B cell (primary cell): Measurements from ENCODE around the gene MCUB. TPM values are rescaled to one million over a fixed set of nuclear protein-coding genes. Genes with fewer than 3 reads are reported as not detected.

ENCODE experiments used
- ATAC-seq: fragments of 200-7000 bp; cut with Tn5 transposase; one replicate; pipeline ENCODE4 v1.10.0; 2021; ENCODE audit warnings: low read depth, mild to moderate bottlenecking, moderate number of reproducible peaks, moderate library complexity
- CTCF ChIA-PET: fragments of 350-600 bp; sonication (Branson Sonifier 250); formaldehyde crosslinking; loops from one replicate; lab custom pipeline; 2021; ENCODE audit warnings: antibody characterized with exemption, inconsistent platforms; lab: Charles Lee
- POLR2A ChIA-PET: fragments of 350-600 bp; sonication (Branson Sonifier 250); formaldehyde crosslinking; loops from one replicate; lab custom pipeline; 2021; ENCODE audit warnings: antibody characterized with exemption; lab: Charles Lee
- DNase-seq: peaks from one replicate; pipeline ENCODE4 v3.0.0; 2013
- H2AFZ ChIP-seq: 2 replicates; pipeline ENCODE4 v1.6.1; 2012; ENCODE audit warnings: mild to moderate bottlenecking, low read depth, low read length; ENCODE audit not compliant: insufficient read depth, poor library complexity, severe bottlenecking
- H3K27ac ChIP-seq, 2 donors: 1 replicate in 1 of 2; 2 replicates in 1 of 2; pipeline ENCODE4 v1.5.1; 2012 to 2013; ENCODE audit warnings: low read length in 2 of 2, mild to moderate bottlenecking in 2 of 2, moderate library complexity in 1 of 2
- H3K27me3 ChIP-seq, 4 experiments: fragments of 200-600 bp in 1 of 4; sonication (generic) in 1 of 4; replicated peaks in 1 of 4; 1 replicate in 2 of 4; 2 replicates in 2 of 4; pipeline versions ENCODE4 v1.6.1 to v1.7.0; 2013 to 2016; ENCODE audit warnings: low read length in 3 of 4, mild to moderate bottlenecking in 2 of 4, mixed read lengths in 1 of 4, moderate library complexity in 1 of 4; ENCODE audit not compliant: insufficient read depth in 4 of 4, control insufficient read depth in 3 of 4; ENCODE audit errors: control extremely low read depth in 1 of 4
- H3K36me3 ChIP-seq, 2 experiments: replicated peaks in 1 of 2; 1 replicate in 1 of 2; 2 replicates in 1 of 2; pipeline versions ENCODE4 v1.6.1 to v1.7.1; 2013; ENCODE audit warnings: low read length in 1 of 2; ENCODE audit not compliant: insufficient read depth in 2 of 2, control insufficient read depth in 1 of 2; ENCODE audit errors: control extremely low read depth in 1 of 2, extremely low read depth in 1 of 2
- H3K4me1 ChIP-seq, 2 donors: fragments of 200-600 bp in 1 of 2; sonication (generic) in 1 of 2; 1 replicate in 1 of 2; 2 replicates in 1 of 2; pipeline versions ENCODE4 v1.5.1 to v1.6.1; 2013 to 2017; ENCODE audit warnings: low read length in 2 of 2; ENCODE audit not compliant: control insufficient read depth in 2 of 2, insufficient read depth in 2 of 2
- H3K4me2 ChIP-seq: replicated peaks from 2 replicates; pipeline ENCODE3; 2012; ENCODE audit warnings: mild to moderate bottlenecking, low read depth, low read length; ENCODE audit not compliant: poor library complexity, severe bottlenecking
- H3K4me3 ChIP-seq, 5 experiments: fragments of 200-600 bp in 1 of 5; sonication (generic) in 1 of 5; 1 replicate in 3 of 5; 2 replicates in 2 of 5; pipeline versions ENCODE4 v1.5.1 to v1.7.0; 2011 to 2016; ENCODE audit warnings: low read length in 4 of 5, mild to moderate bottlenecking in 4 of 5, low read depth in 2 of 5, control low read depth in 1 of 5, moderate library complexity in 1 of 5; ENCODE audit not compliant: insufficient read depth in 1 of 5; ENCODE audit errors: control extremely low read depth in 1 of 5, extremely low read depth in 1 of 5
- H3K79me2 ChIP-seq: fragments of 200-600 bp; sonication (generic); one replicate; pipeline ENCODE4 v1.6.0; 2016; ENCODE audit warnings: low read length; ENCODE audit not compliant: control insufficient read depth, insufficient read depth
- H3K9ac ChIP-seq: fragments of 200-600 bp; sonication (generic); 2 replicates; pipeline ENCODE4 v1.6.1; 2017; ENCODE audit warnings: mild to moderate bottlenecking, low read length, moderate library complexity
- H3K9me3 ChIP-seq, 3 donors: one replicate each; pipeline versions ENCODE4 v1.6.1 to v1.7.1; 2013; ENCODE audit warnings: low read length in 2 of 3; ENCODE audit not compliant: control insufficient read depth in 2 of 3, insufficient read depth in 1 of 3; ENCODE audit errors: control extremely low read depth in 1 of 3
- H4K20me1 ChIP-seq: 2 replicates; pipeline ENCODE4 v1.6.0; 2012; ENCODE audit warnings: mild to moderate bottlenecking, low read length; ENCODE audit not compliant: insufficient read depth, control insufficient read depth, poor library complexity, severe bottlenecking
- H3K27ac Mint-ChIP-seq: one replicate; pipeline ENCODE4 v1.8.0; 2021; ENCODE audit warnings: mixed read lengths
- H3K27me3 Mint-ChIP-seq: one replicate; pipeline ENCODE4 v1.8.0; 2021; ENCODE audit warnings: mixed read lengths
- H3K4me1 Mint-ChIP-seq: one replicate; pipeline ENCODE4 v1.8.0; 2021; ENCODE audit warnings: mixed read lengths
- H3K4me3 Mint-ChIP-seq: one replicate; pipeline ENCODE4 v1.8.0; 2021; ENCODE audit warnings: mixed read lengths
- H3K9me3 Mint-ChIP-seq: one replicate; pipeline ENCODE4 v1.8.0; 2022; ENCODE audit warnings: mixed read lengths; ENCODE audit not compliant: insufficient read depth
- EZH2 ChIP-seq: IDR thresholded peaks from 2 replicates; pipeline ENCODE4 v1.6.1; 2012; ENCODE audit warnings: borderline replicate concordance, low read depth, mild to moderate bottlenecking, moderate library complexity, low read length; ENCODE audit not compliant: insufficient read depth, poor library complexity, severe bottlenecking
- WGBS: methylation state at CpG from one replicate; pipeline ENCODE4 v1.1.5; 2013; ENCODE audit warnings: missing lambda C conversion rate; ENCODE audit not compliant: insufficient coverage; 5-methylcytosine and 5-hydroxymethylcytosine counted together
- intact Hi-C: fragments of 100-400 bp; cut with micrococcal nuclease; formaldehyde crosslinking; loops from one replicate; pipeline ENCODE4 v1.10.0; 2022
- polyA plus RNA-seq: library from polyadenylated mRNA; depleted of rRNA; stranded (reverse); fragments of >200 nt; gene quantifications from 2 replicates; pipeline ENCODE4 v1.2.3, GENCODE V29; 2012
- total RNA-seq, 2 donors: library from RNA; stranded (reverse); fragments of 120-200 nt in 1 of 2; gene quantifications; 1 replicate in 1 of 2; 2 replicates in 1 of 2; pipeline versions ENCODE4 v1.2.3 to v1.2.4, GENCODE V29; 2013 to 2022
- TF ChIP-seq, protein P1 (sequence below): fragments of 200-600 bp; IDR thresholded peaks from one replicate; pipeline ENCODE4 v1.8.0; 2022; ENCODE audit warnings: antibody characterized with exemption, mild to moderate bottlenecking

The MCUB gene
- total and polyA plus RNA-seq, 2 donors (not counting 1 experiment from before 2014, with no cell fraction given), result 59.3 to 114 TPM

DNA sequence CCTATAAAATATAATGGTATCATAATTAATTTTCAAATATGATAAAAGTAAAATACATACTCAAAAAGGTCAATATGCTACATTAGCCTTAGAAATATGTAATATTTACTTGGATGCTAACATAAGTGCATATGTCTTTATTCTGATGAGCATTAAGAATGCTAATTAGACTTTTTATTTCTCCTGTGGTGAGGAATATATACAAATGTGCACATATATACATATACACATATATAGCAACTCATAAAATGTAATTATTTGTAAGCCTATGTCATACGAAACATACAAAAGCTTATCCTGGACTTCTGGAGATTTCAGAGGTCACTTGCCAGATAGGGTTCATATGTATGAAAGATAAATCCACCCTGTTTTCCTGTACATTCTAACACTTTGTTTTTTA lies 158.7 kb downstream of the MCUB start:
- WGBS, result no CpG with 5 or more reads among the region's 1 CpG

DNA sequence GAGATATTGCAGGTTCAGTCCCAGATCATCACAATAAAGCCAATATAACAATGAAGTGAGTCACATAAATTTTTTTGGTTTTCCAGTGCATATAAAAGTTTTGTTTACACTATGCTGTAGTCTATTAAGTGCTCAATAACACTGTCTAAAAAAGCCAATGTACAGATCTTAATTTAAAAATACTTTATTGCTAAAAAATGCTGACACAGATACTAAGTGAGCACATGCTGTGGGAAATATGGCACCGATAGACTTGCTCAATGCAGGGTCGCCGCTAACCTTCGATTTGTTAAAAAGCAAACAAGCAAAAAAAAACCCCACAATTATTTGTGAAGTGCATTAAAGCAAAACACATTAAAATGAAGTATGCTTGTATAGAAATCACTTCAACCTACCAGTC lies 159.6 kb downstream of the MCUB start:
- H3K9ac ChIP-seq, result no peak overlapping the region
- Mint-ChIP-seq H3K27me3 (no peaks in the 10 kb centered on the region), H3K4me3 (no peak overlapping the region), H3K27ac (no peak overlapping the region), H3K9me3 (no peaks in the 10 kb centered on the region), H3K4me1 (peaks cover 7% of the 10 kb centered on the region)
- WGBS, result no CpG with 5 or more reads among the region's 4 CpGs
- H3K79me2 ChIP-seq, result peaks cover 26% of the 10 kb centered on the region
- H3K4me2 ChIP-seq, result no peak overlapping the region
- no peak overlapping the region for H3K27ac ChIP-seq
- peaks cover 8 to 12% of the 10 kb centered on the region in 2 donors for H3K4me1 ChIP-seq
- no peak overlapping the region for H3K4me3 ChIP-seq
- H4K20me1 ChIP-seq, result no peaks in the 10 kb centered on the region
- H2AFZ ChIP-seq, result no peak overlapping the region
- ATAC-seq, result no peak
- no peaks in the 10 kb centered on the region for H3K9me3 ChIP-seq
- CTCF ChIA-PET, result no interaction called here
- no peak for DNase-seq
- no peaks in the 10 kb centered on the region for H3K27me3 ChIP-seq
- TF ChIP-seq, protein P1, sequence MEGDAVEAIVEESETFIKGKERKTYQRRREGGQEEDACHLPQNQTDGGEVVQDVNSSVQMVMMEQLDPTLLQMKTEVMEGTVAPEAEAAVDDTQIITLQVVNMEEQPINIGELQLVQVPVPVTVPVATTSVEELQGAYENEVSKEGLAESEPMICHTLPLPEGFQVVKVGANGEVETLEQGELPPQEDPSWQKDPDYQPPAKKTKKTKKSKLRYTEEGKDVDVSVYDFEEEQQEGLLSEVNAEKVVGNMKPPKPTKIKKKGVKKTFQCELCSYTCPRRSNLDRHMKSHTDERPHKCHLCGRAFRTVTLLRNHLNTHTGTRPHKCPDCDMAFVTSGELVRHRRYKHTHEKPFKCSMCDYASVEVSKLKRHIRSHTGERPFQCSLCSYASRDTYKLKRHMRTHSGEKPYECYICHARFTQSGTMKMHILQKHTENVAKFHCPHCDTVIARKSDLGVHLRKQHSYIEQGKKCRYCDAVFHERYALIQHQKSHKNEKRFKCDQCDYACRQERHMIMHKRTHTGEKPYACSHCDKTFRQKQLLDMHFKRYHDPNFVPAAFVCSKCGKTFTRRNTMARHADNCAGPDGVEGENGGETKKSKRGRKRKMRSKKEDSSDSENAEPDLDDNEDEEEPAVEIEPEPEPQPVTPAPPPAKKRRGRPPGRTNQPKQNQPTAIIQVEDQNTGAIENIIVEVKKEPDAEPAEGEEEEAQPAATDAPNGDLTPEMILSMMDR, result no peak
- TF ChIP-seq EZH2, result no peak
- peaks cover 6 to 18% of the 10 kb centered on the region in 2 experiments for H3K36me3 ChIP-seq
- intact Hi-C loops, result no loop called here
- POLR2A ChIA-PET, result no interaction called here

More for the DNA sequence above, 158.7 kb downstream of the MCUB start:
- H3K79me2 ChIP-seq, result peaks cover 19% of the 10 kb centered on the region
- no peaks in the 10 kb centered on the region for H3K9me3 ChIP-seq
- Mint-ChIP-seq H3K27me3 (no peaks in the 10 kb centered on the region), H3K4me3 (no peak overlapping the region), H3K27ac (no peak overlapping the region), H3K4me1 (peaks cover 7% of the 10 kb centered on the region), H3K9me3 (no peaks in the 10 kb centered on the region)
- H3K27me3 ChIP-seq, result no peaks in the 10 kb centered on the region
- ChIA-PET CTCF (no interaction called here), POLR2A (no interaction called here)
- TF ChIP-seq EZH2, result no peak
- TF ChIP-seq, protein P1, result no peak
- peaks cover 8 to 12% of the 10 kb centered on the region in 2 donors for H3K4me1 ChIP-seq
- intact Hi-C loops, result no loop called here
- H3K36me3 ChIP-seq, result peaks cover 6 to 21% of the 10 kb centered on the region in 2 experiments
- H3K9ac ChIP-seq, result no peak overlapping the region
- H3K4me3 ChIP-seq, result no peak overlapping the region
- no peak overlapping the region for H3K4me2 ChIP-seq
- ATAC-seq (no peak), DNase-seq (no peak)
- H3K27ac ChIP-seq, result no peak overlapping the region
- no peak overlapping the region for H2AFZ ChIP-seq
- no peaks in the 10 kb centered on the region for H4K20me1 ChIP-seq
